Neural cell (in vitro differentiated cells): ENCODE results near the gene EYS. TPM values are rescaled to one million over a fixed set of nuclear protein-coding genes. Genes with fewer than 3 reads are reported as not detected.

Experiments
- H2AFZ ChIP-seq: fragments of 200-600, 300-800 bp; sonication (generic), shearing (Covaris generic); 2 replicates; pipeline ENCODE4 v1.6.0; 2014; ENCODE audit warnings: low read depth, mild to moderate bottlenecking, antibody characterized with exemption, low read length, moderate library complexity
- H3F3A ChIP-seq: fragments of 200-600 bp; shearing (Covaris generic); 2 replicates; pipeline ENCODE4 v1.6.1; 2016; ENCODE audit warnings: mild to moderate bottlenecking, moderate library complexity, mixed read lengths, antibody characterized with exemption, low read length; ENCODE audit not compliant: insufficient read depth, poor library complexity, severe bottlenecking
- H3K27ac ChIP-seq: fragments of 200-600, 300-800 bp; sonication (generic), shearing (Covaris generic); 2 replicates; pipeline ENCODE4 v1.5.1; 2014; ENCODE audit warnings: mild to moderate bottlenecking, low read length, moderate library complexity
- H3K27me3 ChIP-seq: fragments of 300-800, 200-600 bp; sonication (generic), shearing (Covaris generic); 2 replicates; pipeline ENCODE4 v1.6.0; 2014; ENCODE audit warnings: mild to moderate bottlenecking, low read depth, low read length, moderate library complexity; ENCODE audit not compliant: insufficient read depth
- H3K36me3 ChIP-seq: fragments of 300-800, 200-600 bp; sonication (generic), shearing (Covaris generic); 2 replicates; pipeline ENCODE4 v1.5.1; 2014; ENCODE audit warnings: mild to moderate bottlenecking, antibody characterized with exemption, low read length, moderate library complexity; ENCODE audit not compliant: insufficient read depth
- H3K4me2 ChIP-seq: fragments of 300-800, 200-600 bp; sonication (generic), shearing (Covaris generic); 2 replicates; pipeline ENCODE4 v1.6.0; 2014; ENCODE audit warnings: mild to moderate bottlenecking, low read length
- H3K4me3 ChIP-seq: fragments of 300-800, 200-600 bp; sonication (generic), shearing (Covaris generic); 2 replicates; pipeline ENCODE4 v1.5.1; 2014; ENCODE audit warnings: mild to moderate bottlenecking, low read length, moderate library complexity
- H3K79me2 ChIP-seq: fragments of 200-600 bp; shearing (Covaris generic); replicated peaks from 2 replicates; pipeline ENCODE4 v1.6.0; 2014; ENCODE audit warnings: mild to moderate bottlenecking, low read length, moderate library complexity; ENCODE audit not compliant: insufficient read depth
- H3K9ac ChIP-seq: fragments of 300-800, 200-600 bp; sonication (generic), shearing (Covaris generic); 2 replicates; pipeline ENCODE4 v1.6.1; 2016; ENCODE audit warnings: mild to moderate bottlenecking, low read length, mixed read lengths
- H3K9me2 ChIP-seq: fragments of 200-600 bp; shearing (Covaris generic); 2 replicates; pipeline ENCODE4 v1.6.1; 2016; ENCODE audit warnings: mild to moderate bottlenecking, low read length, mixed read lengths; ENCODE audit not compliant: insufficient read depth
- H3K9me3 ChIP-seq: fragments of 200-600, 300-800 bp; sonication (generic), shearing (Covaris generic); 2 replicates; pipeline ENCODE4 v1.6.1; 2016; ENCODE audit warnings: mild to moderate bottlenecking, mixed run types, low read length, moderate library complexity, mixed read lengths
- H4K20me1 ChIP-seq: fragments of 200-600 bp; shearing (Covaris generic); 2 replicates; pipeline ENCODE4 v1.6.1; 2016; ENCODE audit warnings: mild to moderate bottlenecking, mixed run types; ENCODE audit not compliant: insufficient read depth
- EP300 ChIP-seq: fragments of 450-650 bp; conservative IDR thresholded peaks from 2 replicates; pipeline ENCODE4 v1.6.1; 2014; ENCODE audit warnings: antibody characterized with exemption, mild to moderate bottlenecking, moderate library complexity; ENCODE audit not compliant: poor library complexity, severe bottlenecking
- EZH2 ChIP-seq: fragments of 200-600, 300-800 bp; shearing (Covaris generic), sonication (generic); IDR thresholded peaks from 2 replicates; pipeline ENCODE4 v1.6.1; 2014; ENCODE audit warnings: antibody characterized with exemption, low read length, borderline replicate concordance, mild to moderate bottlenecking; ENCODE audit not compliant: insufficient read depth, poor library complexity, severe bottlenecking
- MXI1 ChIP-seq: fragments of 450-650 bp; conservative IDR thresholded peaks from 2 replicates; pipeline ENCODE4 v1.6.1; 2014; ENCODE audit warnings: antibody characterized with exemption, mild to moderate bottlenecking; ENCODE audit not compliant: poor library complexity, severe bottlenecking
- POLR2AphosphoS5 ChIP-seq: IDR thresholded peaks from 2 replicates; pipeline ENCODE4 v1.6.1; 2012
- RAD21 ChIP-seq: fragments of 450-650 bp; conservative IDR thresholded peaks from 2 replicates; pipeline ENCODE4 v1.6.1; 2014; ENCODE audit warnings: antibody characterized with exemption, mild to moderate bottlenecking, moderate library complexity
- SMC3 ChIP-seq: fragments of 450-650 bp; conservative IDR thresholded peaks from 2 replicates; pipeline ENCODE4 v1.6.1; 2014; ENCODE audit warnings: antibody characterized with exemption, mild to moderate bottlenecking, moderate library complexity; ENCODE audit not compliant: poor library complexity
- TAF1 ChIP-seq: IDR thresholded peaks from 2 replicates; pipeline ENCODE4 v1.6.1; 2012; ENCODE audit warnings: low read depth
- polyA plus RNA-seq: library from polyadenylated mRNA; depleted of rRNA; stranded (reverse); fragments of >200 nt; gene quantifications from 2 replicates; pipeline ENCODE4 v1.2.3, GENCODE V29; 2014
- TF ChIP-seq, protein P1 (sequence below): fragments of 450-650 bp; IDR thresholded peaks from 2 replicates; pipeline ENCODE4 v1.5.1; 2014; ENCODE audit warnings: antibody characterized with exemption, mild to moderate bottlenecking, moderate library complexity; ENCODE audit not compliant: poor library complexity, severe bottlenecking
- TF ChIP-seq, protein P2 (sequence below): IDR thresholded peaks from 2 replicates; pipeline ENCODE4 v1.6.1; 2012; ENCODE audit warnings: borderline replicate concordance

The EYS gene
- polyA plus RNA-seq, 1 donor from 2014 or later: 0.38 TPM

DNA sequence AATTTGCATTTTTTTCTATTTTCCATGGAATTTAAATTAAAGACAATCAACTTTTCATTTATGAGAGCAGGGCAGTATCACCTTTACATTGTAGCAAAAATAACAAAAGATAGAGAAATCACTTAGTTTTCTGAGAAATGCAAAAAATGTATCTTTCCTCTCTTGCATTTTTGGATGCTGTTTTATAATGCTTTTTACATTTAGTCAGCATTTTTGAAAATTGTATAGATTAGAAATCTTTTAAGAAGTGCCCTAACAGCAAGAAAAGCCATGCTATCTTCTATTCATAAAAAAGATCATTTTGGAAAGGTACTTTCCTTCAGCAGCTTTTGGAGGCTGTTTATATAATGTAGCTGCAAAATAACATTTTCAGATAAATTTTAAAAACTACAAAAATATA is 421.8 kb downstream of the EYS start:
- no peak for TF ChIP-seq POLR2AphosphoS5
- TF ChIP-seq SMC3: no peak
- TF ChIP-seq RAD21: no peak
- no peak for TF ChIP-seq EZH2
- TF ChIP-seq TAF1: no peak
- no peak for TF ChIP-seq EP300
- TF ChIP-seq MXI1: no peak
- TF ChIP-seq, protein P1, sequence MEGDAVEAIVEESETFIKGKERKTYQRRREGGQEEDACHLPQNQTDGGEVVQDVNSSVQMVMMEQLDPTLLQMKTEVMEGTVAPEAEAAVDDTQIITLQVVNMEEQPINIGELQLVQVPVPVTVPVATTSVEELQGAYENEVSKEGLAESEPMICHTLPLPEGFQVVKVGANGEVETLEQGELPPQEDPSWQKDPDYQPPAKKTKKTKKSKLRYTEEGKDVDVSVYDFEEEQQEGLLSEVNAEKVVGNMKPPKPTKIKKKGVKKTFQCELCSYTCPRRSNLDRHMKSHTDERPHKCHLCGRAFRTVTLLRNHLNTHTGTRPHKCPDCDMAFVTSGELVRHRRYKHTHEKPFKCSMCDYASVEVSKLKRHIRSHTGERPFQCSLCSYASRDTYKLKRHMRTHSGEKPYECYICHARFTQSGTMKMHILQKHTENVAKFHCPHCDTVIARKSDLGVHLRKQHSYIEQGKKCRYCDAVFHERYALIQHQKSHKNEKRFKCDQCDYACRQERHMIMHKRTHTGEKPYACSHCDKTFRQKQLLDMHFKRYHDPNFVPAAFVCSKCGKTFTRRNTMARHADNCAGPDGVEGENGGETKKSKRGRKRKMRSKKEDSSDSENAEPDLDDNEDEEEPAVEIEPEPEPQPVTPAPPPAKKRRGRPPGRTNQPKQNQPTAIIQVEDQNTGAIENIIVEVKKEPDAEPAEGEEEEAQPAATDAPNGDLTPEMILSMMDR: no peak
- TF ChIP-seq, protein P2, sequence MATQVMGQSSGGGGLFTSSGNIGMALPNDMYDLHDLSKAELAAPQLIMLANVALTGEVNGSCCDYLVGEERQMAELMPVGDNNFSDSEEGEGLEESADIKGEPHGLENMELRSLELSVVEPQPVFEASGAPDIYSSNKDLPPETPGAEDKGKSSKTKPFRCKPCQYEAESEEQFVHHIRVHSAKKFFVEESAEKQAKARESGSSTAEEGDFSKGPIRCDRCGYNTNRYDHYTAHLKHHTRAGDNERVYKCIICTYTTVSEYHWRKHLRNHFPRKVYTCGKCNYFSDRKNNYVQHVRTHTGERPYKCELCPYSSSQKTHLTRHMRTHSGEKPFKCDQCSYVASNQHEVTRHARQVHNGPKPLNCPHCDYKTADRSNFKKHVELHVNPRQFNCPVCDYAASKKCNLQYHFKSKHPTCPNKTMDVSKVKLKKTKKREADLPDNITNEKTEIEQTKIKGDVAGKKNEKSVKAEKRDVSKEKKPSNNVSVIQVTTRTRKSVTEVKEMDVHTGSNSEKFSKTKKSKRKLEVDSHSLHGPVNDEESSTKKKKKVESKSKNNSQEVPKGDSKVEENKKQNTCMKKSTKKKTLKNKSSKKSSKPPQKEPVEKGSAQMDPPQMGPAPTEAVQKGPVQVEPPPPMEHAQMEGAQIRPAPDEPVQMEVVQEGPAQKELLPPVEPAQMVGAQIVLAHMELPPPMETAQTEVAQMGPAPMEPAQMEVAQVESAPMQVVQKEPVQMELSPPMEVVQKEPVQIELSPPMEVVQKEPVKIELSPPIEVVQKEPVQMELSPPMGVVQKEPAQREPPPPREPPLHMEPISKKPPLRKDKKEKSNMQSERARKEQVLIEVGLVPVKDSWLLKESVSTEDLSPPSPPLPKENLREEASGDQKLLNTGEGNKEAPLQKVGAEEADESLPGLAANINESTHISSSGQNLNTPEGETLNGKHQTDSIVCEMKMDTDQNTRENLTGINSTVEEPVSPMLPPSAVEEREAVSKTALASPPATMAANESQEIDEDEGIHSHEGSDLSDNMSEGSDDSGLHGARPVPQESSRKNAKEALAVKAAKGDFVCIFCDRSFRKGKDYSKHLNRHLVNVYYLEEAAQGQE: no peak
- Histone ChIP-seq H3K27me3 (no peaks in the 10 kb centered on the region), H3K4me2 (no peak overlapping the region), H3K36me3 (no peaks in the 10 kb centered on the region), H2AFZ (no peak overlapping the region), H4K20me1 (no peaks in the 10 kb centered on the region), H3K9me3 (no peaks in the 10 kb centered on the region), H3K79me2 (no peaks in the 10 kb centered on the region), H3K4me3 (no peak overlapping the region), H3F3A (no peaks in the 10 kb centered on the region), H3K27ac (no peak overlapping the region), H3K9me2 (no peaks in the 10 kb centered on the region), H3K9ac (no peak overlapping the region)

DNA sequence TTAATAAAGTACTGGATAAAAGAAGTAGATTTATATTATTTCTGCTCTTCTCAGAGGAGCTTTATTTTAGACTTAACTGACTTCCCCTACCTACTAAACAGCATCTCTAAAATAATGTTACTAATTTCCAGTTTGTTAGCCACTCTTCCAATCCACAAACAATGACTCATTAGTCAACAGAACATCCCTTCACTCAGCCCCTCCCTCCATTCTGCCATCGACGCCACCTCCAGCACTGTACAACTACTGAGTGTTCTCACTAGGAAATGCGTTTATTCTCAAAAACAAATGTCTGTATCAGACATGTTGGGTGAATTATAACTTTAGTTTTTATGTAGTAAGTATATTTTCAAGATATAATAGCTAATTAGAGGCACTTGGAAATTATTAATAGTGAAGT is 427.0 kb downstream of the EYS start:
- Histone ChIP-seq H3K9ac (no peak overlapping the region), H3F3A (no peaks in the 10 kb centered on the region), H3K4me2 (no peak overlapping the region), H4K20me1 (no peaks in the 10 kb centered on the region), H3K79me2 (no peaks in the 10 kb centered on the region), H2AFZ (no peak overlapping the region), H3K9me3 (no peaks in the 10 kb centered on the region), H3K27ac (no peak overlapping the region), H3K9me2 (no peaks in the 10 kb centered on the region), H3K36me3 (no peaks in the 10 kb centered on the region), H3K4me3 (no peak overlapping the region), H3K27me3 (no peaks in the 10 kb centered on the region)
- TF ChIP-seq SMC3 (no peak), EZH2 (no peak), MXI1 (no peak), RAD21 (no peak), POLR2AphosphoS5 (no peak), EP300 (no peak), TAF1 (no peak)
- TF ChIP-seq, protein P1: no peak
- TF ChIP-seq, protein P2: no peak
